HG02885 (cell line): Measurements from ENCODE around the gene CMC2.

Source experiments
- ATAC-seq: cut with Tn5 transposase; IDR thresholded peaks from one replicate; pipeline ENCODE4 v1.9.1; 2021; ENCODE audit warnings: mild to moderate bottlenecking; ENCODE audit not compliant: unreplicated experiment, poor library complexity

Gene CMC2

DNA sequence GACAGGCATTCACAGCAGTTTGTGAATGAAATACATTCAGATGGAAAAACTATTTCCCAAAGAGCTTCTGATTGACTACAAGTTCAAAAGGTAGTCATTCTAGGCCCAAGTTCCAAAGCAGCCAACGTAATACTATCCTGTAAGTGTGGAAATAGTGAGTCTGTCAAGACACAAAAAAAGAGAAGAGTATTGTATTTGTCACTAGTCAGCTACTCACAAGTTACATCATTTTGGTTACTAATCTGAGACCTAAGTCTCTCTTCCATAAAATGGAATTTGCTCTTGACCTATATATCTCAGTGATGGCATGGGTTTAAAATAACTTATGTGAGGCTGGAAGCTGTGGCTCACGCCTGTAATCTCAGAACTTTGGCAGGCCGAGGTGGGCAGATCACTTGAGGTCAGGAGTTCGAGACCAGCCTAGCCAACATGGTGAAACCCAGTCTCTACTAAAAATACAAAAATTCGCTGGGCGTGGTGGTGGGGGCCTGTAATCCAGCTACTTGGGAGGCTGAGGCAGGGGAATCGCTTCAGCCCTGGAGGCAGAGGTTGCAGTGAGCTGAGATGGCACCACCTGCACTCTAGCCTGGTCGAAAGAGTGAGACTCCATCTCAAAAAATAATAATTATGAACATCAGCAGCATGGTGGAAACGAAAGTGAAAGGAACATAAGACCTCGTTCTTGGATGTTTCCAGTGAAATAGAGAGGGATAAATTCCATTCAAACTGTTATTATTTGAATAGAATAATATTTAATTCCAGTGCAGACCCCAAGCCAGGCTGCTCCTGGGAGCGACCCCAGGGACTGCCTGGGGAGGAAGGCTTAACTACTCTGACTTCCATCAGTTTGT is 2.9 kb downstream of the CMC2 start:
- ATAC-seq: no peak

DNA sequence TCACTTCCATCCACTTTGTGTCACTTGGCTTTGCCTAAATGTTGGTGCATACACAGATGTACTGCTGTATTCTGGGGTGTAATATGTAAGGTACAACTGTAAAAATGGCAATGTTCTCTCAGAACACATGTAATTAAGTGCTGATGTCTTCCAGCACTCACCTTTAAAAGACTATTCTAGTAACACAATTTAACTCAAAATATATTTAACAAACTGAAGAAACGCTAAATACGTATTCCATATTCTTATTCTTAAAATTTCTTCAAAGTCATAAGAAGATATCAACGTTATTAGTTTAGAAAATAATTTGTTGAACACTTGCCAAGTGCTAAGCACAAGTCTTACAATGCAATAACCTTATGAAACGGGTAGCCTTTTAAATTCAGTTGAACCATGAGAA is 3.6 kb downstream of the CMC2 start:
- ATAC-seq: no peak

DNA sequence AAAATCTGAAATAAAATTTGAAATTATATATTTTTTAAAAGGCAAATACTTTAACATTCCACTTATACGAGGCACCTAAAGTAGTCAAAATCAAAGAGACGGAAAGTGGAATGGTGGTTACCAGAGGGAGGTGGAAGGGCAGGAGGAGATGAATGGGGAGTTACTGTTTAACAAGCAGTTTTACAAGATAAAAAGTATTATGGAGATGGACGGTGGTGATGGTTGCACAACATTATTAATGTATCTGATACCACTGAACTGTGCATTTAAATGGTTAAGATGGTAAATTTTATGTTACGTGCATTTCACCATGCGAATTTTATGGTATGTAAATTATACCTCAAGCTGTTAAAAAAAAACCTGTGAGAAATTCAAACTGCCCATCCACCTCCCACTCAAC is 5.4 kb downstream of the CMC2 start:
- ATAC-seq: no peak

DNA sequence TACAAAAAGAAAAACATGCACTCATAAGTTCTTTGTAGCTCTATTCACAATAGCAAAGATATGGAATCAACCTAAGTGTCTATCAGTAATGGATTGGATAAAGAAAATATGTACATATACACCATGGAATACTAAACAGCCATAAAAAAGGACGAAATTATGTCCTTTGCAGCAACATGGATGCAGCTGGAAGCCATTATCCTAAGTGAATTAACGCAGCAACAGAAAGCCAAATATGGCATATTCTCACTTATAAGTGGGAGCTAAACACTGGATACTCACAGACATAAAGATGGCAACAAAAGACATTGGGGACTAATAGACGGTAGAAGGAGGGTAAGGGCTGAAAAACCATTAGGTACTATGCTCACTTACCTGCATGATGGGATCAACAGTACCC is 5.8 kb downstream of the CMC2 start:
- no peak for ATAC-seq

DNA sequence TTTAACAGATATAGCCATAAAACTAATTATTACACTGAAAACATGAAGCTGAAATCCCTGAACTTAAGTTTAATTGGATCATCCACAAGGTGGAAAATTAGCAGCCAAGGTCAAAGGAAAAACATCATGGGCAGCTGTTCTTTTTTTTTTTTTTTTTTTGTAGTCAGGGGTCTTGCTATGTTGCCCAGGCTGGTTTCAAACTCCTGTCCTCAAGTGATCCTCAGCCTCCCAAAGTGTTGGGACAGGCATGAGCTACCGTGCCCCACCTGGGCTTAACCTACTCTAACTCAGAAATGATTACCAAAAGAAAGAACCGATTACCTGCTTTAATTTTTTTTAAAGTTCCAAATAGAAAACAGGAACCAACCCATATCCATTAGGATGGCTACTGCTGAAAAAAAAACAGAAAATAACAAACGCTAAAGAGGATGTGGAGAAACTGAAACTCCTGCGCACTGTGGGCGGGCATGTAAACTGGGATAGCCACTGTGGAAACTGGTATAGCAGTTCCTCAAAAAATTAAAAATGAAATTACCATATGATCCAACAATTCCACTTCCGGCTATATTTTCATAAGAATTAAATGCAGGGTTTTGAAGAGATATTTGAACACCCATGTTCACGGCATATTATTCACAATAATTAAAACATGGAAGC is 8.6 kb downstream of the CMC2 start:
- ATAC-seq: no peak

DNA sequence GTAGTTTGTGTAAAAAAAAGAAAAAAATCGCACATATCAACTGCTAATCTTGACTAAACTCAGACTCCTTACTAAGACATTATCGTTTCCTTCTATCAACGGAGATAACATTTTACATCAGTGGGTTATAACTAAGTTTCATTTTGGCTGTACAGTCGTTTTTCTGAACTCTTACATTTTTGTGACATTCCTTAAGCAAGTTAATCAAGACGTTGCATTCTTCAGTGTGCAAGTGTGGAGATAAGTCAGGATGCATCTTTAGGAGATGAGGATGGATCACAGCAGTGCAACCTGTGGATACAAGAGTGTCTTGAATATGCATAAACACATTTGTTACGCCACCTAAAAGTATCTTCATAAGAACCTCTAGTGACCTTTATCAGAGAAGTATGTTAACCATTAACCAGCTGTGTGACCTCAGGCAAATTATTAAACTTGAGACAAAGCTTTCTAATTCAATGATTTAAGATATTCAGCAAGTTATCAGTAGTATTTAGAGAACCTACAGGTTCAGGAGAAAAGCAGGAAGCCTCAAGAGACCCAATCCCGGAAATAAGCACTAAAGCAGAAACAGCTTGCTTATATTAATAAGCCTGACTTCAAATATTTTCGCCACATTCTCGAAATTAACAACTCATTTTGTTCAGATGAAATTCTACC is 9.4 kb downstream of the CMC2 start:
- ATAC-seq: peak; percentile 48

DNA sequence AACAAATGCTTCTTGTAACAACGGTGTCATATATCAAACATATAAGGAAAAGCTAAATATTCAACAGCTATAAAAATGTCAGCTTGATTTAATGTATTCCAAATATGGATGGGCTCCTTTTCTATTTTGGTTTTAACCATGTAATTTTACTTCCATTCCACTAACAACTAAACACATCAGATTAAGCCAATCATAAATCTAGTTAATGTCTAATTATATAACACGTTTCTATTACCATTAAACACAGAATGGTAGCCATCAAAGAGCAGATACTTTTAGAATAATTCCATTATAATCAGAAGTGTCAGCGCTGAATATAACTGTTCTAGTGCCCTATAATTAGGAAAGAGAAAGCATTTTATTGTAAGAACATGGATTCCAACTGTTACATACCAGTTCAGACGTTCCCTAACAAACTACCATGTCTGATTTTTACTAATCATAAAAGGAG is 10.0 kb downstream of the CMC2 start:
- ATAC-seq: no peak

DNA sequence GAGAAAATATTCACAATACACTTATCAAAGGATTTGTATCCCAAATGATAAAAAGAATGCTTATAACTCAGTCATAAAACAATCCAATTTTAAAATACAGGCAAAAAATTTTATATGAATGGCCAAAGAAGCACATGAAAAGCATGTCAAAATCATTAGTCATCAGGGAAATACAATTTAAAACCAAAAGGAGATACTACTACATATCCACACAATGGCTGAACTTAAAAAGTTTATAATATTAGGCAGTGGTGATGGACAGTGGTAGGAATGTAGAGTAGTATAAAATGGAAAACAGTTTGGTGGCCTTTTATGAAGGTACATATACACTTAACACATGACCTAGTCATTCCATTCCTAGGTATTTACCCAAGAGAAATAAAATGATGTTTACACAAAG is 12.2 kb downstream of the CMC2 start:
- no peak for ATAC-seq

DNA sequence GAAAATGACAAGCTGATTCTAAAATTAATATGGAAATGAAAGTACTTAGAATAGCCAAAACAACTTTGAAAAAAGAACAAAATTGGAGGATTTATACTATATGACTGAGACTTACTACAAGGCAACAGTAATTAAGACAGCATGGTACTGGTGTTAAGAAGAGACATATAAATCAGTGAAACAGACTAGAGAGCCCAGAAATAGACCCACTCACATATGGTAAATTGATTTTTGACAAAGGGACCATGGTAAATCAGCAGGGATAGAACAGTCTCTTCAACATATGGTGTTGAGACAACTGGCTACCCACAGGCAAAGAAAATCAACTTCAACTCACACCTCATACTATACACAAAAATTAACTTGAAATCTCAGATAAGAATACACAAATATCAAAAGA is 12.9 kb downstream of the CMC2 start:
- ATAC-seq: no peak

DNA sequence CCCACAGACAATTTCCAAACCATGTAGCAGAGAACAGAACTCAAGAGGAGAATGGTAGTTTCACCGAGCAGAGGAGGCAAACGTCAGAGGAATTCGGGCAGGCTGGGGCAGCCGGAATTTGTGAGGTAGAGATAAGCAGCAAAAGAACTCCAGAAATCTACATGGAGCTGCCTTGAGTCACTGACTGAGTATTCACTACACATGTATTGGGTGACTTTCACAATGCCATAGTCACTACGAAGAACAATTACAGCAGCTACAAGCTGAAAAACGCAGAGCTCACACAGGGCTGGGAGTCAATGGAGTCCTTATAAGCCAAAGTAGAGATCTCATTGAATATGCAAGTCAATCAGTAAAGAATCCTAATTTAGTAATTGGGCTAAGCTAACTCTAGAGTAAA is 13.4 kb downstream of the CMC2 start:
- no peak for ATAC-seq

DNA sequence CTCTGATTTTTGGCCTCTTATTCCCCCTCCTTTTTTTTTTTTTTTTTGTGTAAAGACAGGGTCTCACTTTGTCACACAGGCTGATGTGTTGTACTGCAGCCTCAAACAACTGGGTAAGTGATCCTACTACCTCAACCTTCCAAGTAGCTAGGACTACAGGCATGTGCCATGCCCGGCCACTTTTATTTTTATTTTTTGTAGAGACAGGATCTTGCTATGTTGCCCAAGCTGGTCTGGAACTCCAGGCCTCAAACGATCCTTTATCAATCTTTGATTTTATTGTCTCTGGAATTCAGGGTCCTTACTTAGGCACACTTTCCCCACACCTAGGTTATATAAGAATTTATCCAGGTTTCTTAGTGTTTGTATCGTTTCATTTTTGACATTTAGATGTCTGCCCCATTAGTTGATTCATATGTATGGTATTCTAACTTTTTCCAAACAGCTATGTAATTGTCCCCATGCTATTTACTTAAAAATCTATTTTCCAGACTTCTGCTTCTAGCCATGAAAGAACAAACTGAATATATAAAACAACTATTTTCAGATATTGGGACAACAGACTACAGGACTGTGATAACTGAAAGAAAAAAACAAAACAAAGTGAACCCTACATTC is 13.9 kb downstream of the CMC2 start:
- no peak for ATAC-seq

DNA sequence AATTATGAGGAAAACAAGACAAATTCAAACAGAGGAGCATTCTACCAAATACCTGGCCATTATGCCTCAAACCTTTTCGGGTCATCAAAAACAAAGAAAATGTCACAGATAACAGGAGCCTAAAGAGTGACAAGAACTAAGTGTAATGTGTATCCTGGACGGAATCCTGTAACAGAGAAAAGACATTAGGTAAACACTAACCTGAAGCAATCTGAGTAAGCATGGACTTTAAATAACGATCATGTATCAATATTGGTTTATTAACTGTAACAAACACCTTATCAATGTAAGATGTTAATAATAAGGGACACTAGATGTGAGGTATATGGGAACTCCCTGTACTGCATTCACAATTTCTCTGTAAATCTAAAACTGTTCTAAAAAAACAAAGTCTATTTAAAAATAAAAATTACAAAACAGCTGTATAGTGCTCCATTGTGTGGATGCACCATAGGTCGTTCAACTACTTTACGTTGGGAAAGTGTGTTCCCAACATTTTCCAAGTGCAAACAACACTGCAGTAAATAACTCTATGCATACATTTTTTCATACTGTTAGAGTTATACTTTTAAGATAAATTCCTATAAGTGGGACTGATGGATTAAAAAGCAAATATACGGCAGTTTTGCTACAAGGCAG is 14.8 kb downstream of the CMC2 start:
- no peak for ATAC-seq

DNA sequence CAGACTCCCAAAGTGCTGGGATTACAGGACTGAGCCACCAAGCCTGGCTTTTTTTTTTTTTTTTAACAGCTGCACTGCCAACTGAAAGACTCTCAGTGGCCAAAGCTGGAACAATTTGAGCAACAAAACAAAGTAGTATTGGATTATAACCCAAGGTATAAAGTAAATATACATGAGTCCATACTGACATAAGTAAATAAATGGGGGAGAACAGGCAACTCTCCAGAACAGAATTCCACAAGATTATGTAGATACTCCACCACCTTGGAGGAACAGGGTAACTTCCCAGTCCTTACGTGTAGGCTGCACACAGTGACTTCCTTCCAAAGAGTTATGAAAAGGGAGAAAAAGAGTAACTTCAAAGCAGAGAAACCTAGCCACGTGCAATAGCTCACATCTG is 15.7 kb downstream of the CMC2 start:
- no peak for ATAC-seq

DNA sequence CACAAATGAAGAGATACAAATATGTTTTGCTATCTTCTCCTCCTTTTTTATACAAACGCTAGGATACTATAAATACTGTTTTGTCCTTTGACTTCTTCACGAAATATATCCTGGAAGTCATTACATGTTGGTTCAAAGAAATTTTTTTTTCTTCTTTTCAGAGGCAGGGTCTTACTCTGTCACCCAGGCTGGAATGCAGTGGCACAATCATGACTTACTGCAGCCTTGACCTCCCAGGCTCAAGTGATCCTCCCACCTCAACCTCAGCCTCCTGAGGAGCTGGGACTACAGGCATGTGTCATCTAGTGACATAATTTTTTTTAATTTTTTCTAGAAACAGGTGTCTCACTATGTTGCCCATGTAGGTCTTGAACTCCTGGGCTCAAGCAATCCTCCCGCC is 16.1 kb downstream of the CMC2 start:
- no peak for ATAC-seq

DNA sequence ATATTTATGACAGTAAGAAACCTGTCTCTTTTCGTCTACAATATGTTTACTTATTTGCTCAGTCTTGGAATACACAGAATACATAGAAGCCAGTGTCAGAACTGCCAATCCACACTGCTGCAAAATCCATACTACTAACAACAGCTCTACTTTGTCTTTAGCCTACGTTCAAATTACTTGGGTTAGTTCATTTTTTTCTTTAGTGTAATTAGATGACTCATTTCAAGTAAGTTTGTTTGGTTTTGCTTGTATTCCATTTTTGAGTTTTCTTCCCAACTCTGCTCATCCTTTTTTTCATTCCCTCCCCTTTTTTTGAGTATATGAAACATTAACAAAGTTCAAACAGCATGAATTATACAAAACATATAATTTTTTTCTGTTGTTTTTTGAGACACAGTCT is 16.9 kb downstream of the CMC2 start:
- ATAC-seq: no peak

DNA sequence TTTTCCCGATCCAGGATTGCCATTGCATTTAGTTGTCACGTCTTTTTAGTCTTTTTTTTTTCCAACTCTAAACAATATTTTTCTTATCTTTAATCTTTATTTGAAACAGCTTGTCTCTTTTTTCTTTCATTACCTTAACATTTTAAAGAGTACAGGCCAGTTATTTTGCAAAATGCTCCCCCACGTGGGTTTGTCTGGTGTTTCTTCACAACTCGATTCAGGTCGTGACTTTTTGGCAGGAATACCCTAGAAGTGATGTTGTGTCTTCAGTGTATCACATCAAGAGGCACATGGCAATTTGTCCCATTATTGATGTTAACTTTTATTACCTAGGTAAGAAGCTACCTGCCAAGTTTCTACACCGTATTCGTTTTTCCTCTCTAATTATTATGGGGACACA is 17.9 kb downstream of the CMC2 start:
- no peak for ATAC-seq

DNA sequence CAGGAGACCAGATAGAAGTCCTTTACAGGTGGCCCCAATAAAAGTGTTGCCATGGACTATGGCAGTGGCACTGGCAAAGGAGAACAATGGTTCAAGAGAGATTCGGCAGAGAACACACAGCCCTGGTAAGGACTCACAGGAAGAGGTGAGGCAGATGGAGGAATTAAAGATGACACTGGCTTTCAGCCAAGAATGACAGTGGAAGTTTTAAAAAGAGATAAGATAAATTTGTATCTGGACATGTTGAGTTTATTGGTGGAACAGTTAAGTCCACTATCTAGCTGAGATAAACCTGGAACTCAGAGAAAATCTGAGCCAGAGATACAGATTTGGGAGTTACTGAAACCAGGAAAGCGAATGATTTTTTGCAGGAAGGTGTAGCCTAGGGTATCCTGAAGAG is 20.1 kb downstream of the CMC2 start:
- no peak for ATAC-seq

DNA sequence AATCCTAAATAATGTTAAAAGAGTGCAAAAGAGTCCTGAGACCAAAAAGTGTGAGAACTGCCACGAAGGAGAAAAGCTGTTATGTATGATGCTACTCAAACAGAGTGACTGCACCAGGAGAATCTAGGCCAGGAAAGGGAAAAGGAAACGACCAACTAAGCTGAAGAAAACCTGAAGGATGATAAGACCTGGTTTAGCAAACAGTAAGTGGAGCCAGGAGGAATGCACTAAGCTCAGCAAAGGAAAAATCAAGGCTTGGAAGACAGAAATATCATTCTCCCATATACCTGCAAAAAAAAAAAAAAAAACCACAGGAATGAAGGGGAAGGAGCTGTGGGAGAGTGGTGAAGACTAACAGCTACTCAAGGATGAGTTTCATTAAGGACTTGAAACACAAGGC is 21.1 kb downstream of the CMC2 start:
- ATAC-seq: no peak

DNA sequence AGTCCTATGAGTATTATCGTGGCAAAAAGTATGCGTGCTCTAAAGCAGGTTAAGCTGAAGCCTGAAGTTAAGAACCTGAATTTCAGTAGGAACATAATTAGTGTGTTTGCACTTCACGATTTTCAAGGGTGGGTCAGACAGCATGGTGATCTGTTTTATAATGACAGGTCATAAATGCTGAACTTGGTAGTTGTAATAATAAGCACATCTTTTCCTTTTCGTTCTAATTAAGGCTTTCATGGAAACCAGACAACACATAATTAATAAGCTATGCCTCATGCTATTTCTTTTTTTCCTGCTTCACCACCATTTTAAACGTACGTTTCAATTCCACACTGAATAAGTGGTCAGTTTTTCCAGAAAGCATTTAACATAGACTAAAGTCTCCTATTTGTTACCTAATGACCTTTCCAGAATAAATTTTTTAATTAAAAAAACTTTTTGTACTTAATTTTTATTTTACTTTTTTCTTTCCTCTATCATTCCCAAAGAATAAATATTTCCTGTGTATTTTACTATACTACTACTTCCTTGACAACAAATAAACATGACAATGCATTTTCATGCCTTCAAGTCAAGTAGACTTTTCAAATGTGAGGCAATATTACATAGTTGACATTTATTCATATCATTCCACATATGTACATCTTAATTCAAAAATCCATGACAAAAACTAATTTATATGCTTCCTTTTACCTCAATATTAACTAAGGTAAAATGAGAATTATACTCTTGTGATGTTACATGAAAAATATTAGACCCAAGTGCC is 22.4 kb downstream of the CMC2 start:
- ATAC-seq: no peak

DNA sequence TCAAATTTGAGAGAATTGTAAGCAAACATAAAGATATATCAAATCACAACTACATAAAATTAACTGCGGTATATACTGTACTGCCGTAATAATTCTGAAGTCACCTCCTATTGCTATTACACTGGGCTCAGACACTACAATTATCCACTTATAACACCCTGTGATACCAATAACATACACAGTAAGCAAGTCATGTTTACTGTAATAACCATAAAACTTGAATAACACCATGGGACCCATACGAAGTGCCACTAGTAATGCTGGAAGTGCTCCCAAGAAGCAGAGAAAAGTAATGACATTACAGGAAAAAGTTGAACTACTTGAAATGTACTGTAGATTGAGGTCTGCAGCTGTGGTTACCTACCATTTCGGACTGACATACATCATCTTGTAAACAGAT is 24.0 kb downstream of the CMC2 start:
- no peak for ATAC-seq
